Mucosa of rectum (tissue), 2 donors: ENCODE measurements around the gene RGS6.

Experiments
- H3K27ac ChIP-seq, 2 donors: one replicate each; pipeline ENCODE4 v1.7.0; 2013; ENCODE audit warnings: inconsistent platforms in 2 of 2, low read depth in 2 of 2, low read length in 2 of 2
- H3K27me3 ChIP-seq, 2 donors: one replicate each; pipeline ENCODE4 v1.7.0; 2013; ENCODE audit warnings: low read length in 2 of 2; ENCODE audit not compliant: control insufficient read depth in 2 of 2, insufficient read depth in 2 of 2
- H3K36me3 ChIP-seq, 2 donors: one replicate each; pipeline ENCODE4 v1.7.0; 2013; ENCODE audit warnings: low read length in 2 of 2; ENCODE audit not compliant: control insufficient read depth in 2 of 2, insufficient read depth in 2 of 2
- H3K4me1 ChIP-seq, 2 donors: one replicate each; pipeline ENCODE4 v1.7.0; 2013; ENCODE audit warnings: low read length in 2 of 2, mild to moderate bottlenecking in 1 of 2; ENCODE audit not compliant: control insufficient read depth in 2 of 2, insufficient read depth in 2 of 2
- H3K4me3 ChIP-seq, 2 donors: one replicate each; pipeline ENCODE4 v1.7.0; 2013; ENCODE audit warnings: low read length in 2 of 2
- H3K9ac ChIP-seq, 2 donors: one replicate each; pipeline ENCODE4 v1.7.0; 2013; ENCODE audit warnings: low read length in 2 of 2, low read depth in 1 of 2, mild to moderate bottlenecking in 1 of 2
- H3K9me3 ChIP-seq, 2 donors: one replicate each; pipeline ENCODE4 v1.7.0; 2013; ENCODE audit warnings: low read length in 2 of 2; ENCODE audit not compliant: control insufficient read depth in 2 of 2
- donor health status: healthy.
- donor health status: Normal muscosa, but diverticular disease.

RGS6 gene

GRCh38 chr14:72215080-72215479 lies 282.9 kb downstream of the RGS6 start:
- H3K9me3 ChIP-seq = no peaks in the 10 kb centered on the region
- no peaks in the 10 kb centered on the region for H3K27me3 ChIP-seq
- no peaks in the 10 kb centered on the region for H3K36me3 ChIP-seq
- no peak overlapping the region for H3K9ac ChIP-seq
- no peaks in the 10 kb centered on the region for H3K4me1 ChIP-seq
- H3K27ac ChIP-seq = no peak overlapping the region
- no peak overlapping the region for H3K4me3 ChIP-seq

GRCh38 chr14:72217135-72217534 lies 284.9 kb downstream of the RGS6 start:
- Histone ChIP-seq H3K9me3 (no peaks in the 10 kb centered on the region), H3K27me3 (no peaks in the 10 kb centered on the region), H3K4me3 (no peak overlapping the region), H3K36me3 (no peaks in the 10 kb centered on the region), H3K27ac (no peak overlapping the region), H3K4me1 (no peaks in the 10 kb centered on the region), H3K9ac (no peak overlapping the region)

GRCh38 chr14:72222046-72222445 lies 289.8 kb downstream of the RGS6 start:
- H3K4me1 ChIP-seq = no peaks in the 10 kb centered on the region
- H3K9ac ChIP-seq = no peak overlapping the region
- H3K27me3 ChIP-seq = no peaks in the 10 kb centered on the region
- H3K36me3 ChIP-seq = no peaks in the 10 kb centered on the region
- no peaks in the 10 kb centered on the region for H3K9me3 ChIP-seq
- no peak overlapping the region for H3K4me3 ChIP-seq
- no peak overlapping the region for H3K27ac ChIP-seq

GRCh38 chr14:72236629-72237028 lies 304.4 kb downstream of the RGS6 start:
- no peak overlapping the region for H3K4me3 ChIP-seq
- no peaks in the 10 kb centered on the region for H3K9me3 ChIP-seq
- no peaks in the 10 kb centered on the region for H3K27me3 ChIP-seq
- H3K4me1 ChIP-seq = no peaks in the 10 kb centered on the region
- no peak overlapping the region for H3K9ac ChIP-seq
- H3K36me3 ChIP-seq = no peaks in the 10 kb centered on the region
- H3K27ac ChIP-seq = no peak overlapping the region

- H3K4me3 ChIP-seq = no peak overlapping the region
- H3K9me3 ChIP-seq = no peaks in the 10 kb centered on the region
- no peaks in the 10 kb centered on the region for H3K4me1 ChIP-seq
- H3K36me3 ChIP-seq = no peaks in the 10 kb centered on the region
- no peak overlapping the region for H3K9ac ChIP-seq
- no peak overlapping the region for H3K27ac ChIP-seq
- H3K27me3 ChIP-seq = no peaks in the 10 kb centered on the region
Measured at GRCh38 chr14:72237722-72238666, 305.8 kb downstream of the RGS6 start.

GRCh38 chr14:72243309-72244293 lies 311.4 kb downstream of the RGS6 start:
- H3K27ac ChIP-seq = no peak overlapping the region
- no peaks in the 10 kb centered on the region for H3K9me3 ChIP-seq
- no peaks in the 10 kb centered on the region for H3K4me1 ChIP-seq
- no peak overlapping the region for H3K9ac ChIP-seq
- H3K27me3 ChIP-seq = no peaks in the 10 kb centered on the region
- H3K4me3 ChIP-seq = no peak overlapping the region
- no peaks in the 10 kb centered on the region for H3K36me3 ChIP-seq

- no peaks in the 10 kb centered on the region for H3K27me3 ChIP-seq
- H3K27ac ChIP-seq = no peak overlapping the region
- no peak overlapping the region for H3K9ac ChIP-seq
- H3K4me3 ChIP-seq = no peak overlapping the region
- H3K4me1 ChIP-seq = no peaks in the 10 kb centered on the region
- no peaks in the 10 kb centered on the region for H3K9me3 ChIP-seq
- no peaks in the 10 kb centered on the region for H3K36me3 ChIP-seq
Measured at GRCh38 chr14:72247896-72248465, 315.8 kb downstream of the RGS6 start.

GRCh38 chr14:72253503-72253902 lies 321.3 kb downstream of the RGS6 start:
- H3K4me3 ChIP-seq = no peak overlapping the region
- H3K27me3 ChIP-seq = no peaks in the 10 kb centered on the region
- H3K27ac ChIP-seq = no peak overlapping the region
- no peaks in the 10 kb centered on the region for H3K36me3 ChIP-seq
- no peaks in the 10 kb centered on the region for H3K4me1 ChIP-seq
- no peaks in the 10 kb centered on the region for H3K9me3 ChIP-seq
- no peak overlapping the region for H3K9ac ChIP-seq

- no peaks in the 10 kb centered on the region for H3K36me3 ChIP-seq
Measured at GRCh38 chr14:72254202-72254936, 322.1 kb downstream of the RGS6 start.

More at GRCh38 chr14:72254202-72254936, 322.1 kb downstream of the RGS6 start:
- Histone ChIP-seq H3K4me1 (no peaks in the 10 kb centered on the region), H3K9me3 (no peaks in the 10 kb centered on the region), H3K27me3 (no peaks in the 10 kb centered on the region), H3K4me3 (no peak overlapping the region), H3K27ac (no peak overlapping the region), H3K9ac (no peak overlapping the region)
